Sigmoid colon (tissue), 7 donors: ENCODE data around the gene SLC16A7. TPM values are rescaled to one million over a fixed set of nuclear protein-coding genes. Genes with fewer than 3 reads are reported as not detected.

Experiments used
- DNase-seq: peaks from one replicate; pipeline ENCODE4 v3.0.0-alpha.2; 2019
- H3K27ac ChIP-seq, 4 donors: fragments of 200-600 bp; sonication (generic); one replicate each; pipeline ENCODE4 v1.5.1; 2016 to 2019; ENCODE audit warnings: mild to moderate bottlenecking in 1 of 4
- H3K27me3 ChIP-seq, 3 donors: fragments of 200-600 bp; sonication (generic); one replicate each; pipeline ENCODE4 v1.5.1; 2019; ENCODE audit warnings: mild to moderate bottlenecking in 1 of 3
- H3K36me3 ChIP-seq, 4 donors: fragments of 200-600 bp; sonication (generic); one replicate each; pipeline ENCODE4 v1.5.1; 2016 to 2019
- H3K4me1 ChIP-seq, 4 donors: fragments of 200-600 bp; sonication (generic); one replicate each; pipeline ENCODE4 v1.5.1; 2017 to 2019
- H3K4me3 ChIP-seq, 4 donors: fragments of 200-600 bp; sonication (generic); one replicate each; pipeline ENCODE4 v1.5.1; 2017 to 2019; ENCODE audit warnings: mild to moderate bottlenecking in 2 of 4, moderate library complexity in 1 of 4
- H3K9me3 ChIP-seq, 4 donors: fragments of 200-600 bp in 3 of 4; sonication (generic) in 3 of 4; one replicate each; pipeline versions ENCODE4 v1.5.1 to v1.6.1; 2013 to 2019
- CTCF ChIP-seq, 4 experiments: fragments of 450-650 bp in 3 of 4; fragments of 200-600 bp in 1 of 4; IDR thresholded peaks; one replicate each; pipeline ENCODE4 v1.5.1; 2016 to 2019; ENCODE audit warnings: antibody characterized with exemption in 4 of 4, mild to moderate bottlenecking in 3 of 4, moderate library complexity in 2 of 4
- EP300 ChIP-seq, 4 donors: sonication (generic); formaldehyde crosslinking; IDR thresholded peaks; one replicate each; pipeline ENCODE4 v1.6.1; 2017; ENCODE audit warnings: antibody characterized with exemption in 4 of 4
- POLR2A ChIP-seq, 2 donors: fragments of 450-650 bp; IDR thresholded peaks; one replicate each; pipeline ENCODE4 v1.6.1; 2016; ENCODE audit warnings: antibody characterized with exemption in 2 of 2, mild to moderate bottlenecking in 2 of 2, moderate library complexity in 2 of 2
- POLR2AphosphoS5 ChIP-seq, 4 donors: sonication (generic); formaldehyde crosslinking; IDR thresholded peaks; one replicate each; pipeline ENCODE4 v1.6.1; 2017; ENCODE audit warnings: antibody characterized with exemption in 4 of 4
- WGBS, 2 donors: extraction: QIAGEN DNeasy Blood & Tissue Kit; methylation state at CpG; one replicate each; pipeline ENCODE4 v1.1.7; 2013; 5-methylcytosine and 5-hydroxymethylcytosine counted together
- intact Hi-C: fragments of 100-400 bp; cut with DNase I; formaldehyde crosslinking; loops from one replicate; pipeline ENCODE4 v1.15.1; 2023
- polyA plus RNA-seq, 3 donors: library from polyadenylated mRNA; stranded (reverse); fragments of 200-250 nt; gene quantifications; one replicate each; pipeline ENCODE4 v1.2.3, GENCODE V29; 2013
- total RNA-seq, 4 donors: library from RNA; depleted of rRNA; stranded (reverse); fragments of >200 nt; gene quantifications; one replicate each; pipeline ENCODE4 v1.1.0, GENCODE V29; 2016
- donor health status: healthy with polysubstance abuse.
- donor health status: Bipolar disorder and iron deficiency.
- donor health status: healthy.

SLC16A7 gene
- total and polyA plus RNA-seq, 7 donors = 0.46 to 38.8 (median 27.1) TPM

- intact Hi-C loops = no loop called here
- Histone ChIP-seq H3K27ac (no peak overlapping the region), H3K4me3 (no peak overlapping the region), H3K36me3 (no peaks in the 10 kb centered on the region), H3K9me3 (peaks cover 0 to 6% (median 0%) of the 10 kb centered on the region in 4 donors), H3K4me1 (peaks cover 0 to 12% (median 5%) of the 10 kb centered on the region in 4 donors), H3K27me3 (no peaks in the 10 kb centered on the region)
- no peak for DNase-seq
- TF ChIP-seq POLR2A (IDR thresholded peaks at IDR 0.05) = no peak
- TF ChIP-seq CTCF (IDR thresholded peaks at IDR 0.05) = no peak
- no peak for TF ChIP-seq POLR2AphosphoS5 (IDR thresholded peaks at IDR 0.05)
- no peak for TF ChIP-seq EP300 (IDR thresholded peaks at IDR 0.05)
Observed at GRCh38 chr12:59646636-59647035, 50.8 kb downstream of the SLC16A7 start.

GRCh38 chr12:59649203-59649602 is 53.4 kb downstream of the SLC16A7 start:
- Histone ChIP-seq H3K27ac (no peak overlapping the region), H3K36me3 (no peaks in the 10 kb centered on the region), H3K9me3 (peaks cover 0 to 6% (median 0%) of the 10 kb centered on the region in 4 donors), H3K4me3 (no peak overlapping the region), H3K4me1 (peaks cover 0 to 13% (median 6%) of the 10 kb centered on the region in 4 donors), H3K27me3 (no peaks in the 10 kb centered on the region)
- intact Hi-C loops = no loop called here
- TF ChIP-seq CTCF (IDR thresholded peaks at IDR 0.05) = no peak
- no peak for TF ChIP-seq POLR2AphosphoS5 (IDR thresholded peaks at IDR 0.05)
- no peak for TF ChIP-seq POLR2A (IDR thresholded peaks at IDR 0.05)
- no peak for TF ChIP-seq EP300 (IDR thresholded peaks at IDR 0.05)
- 82 to 86% methylated on average over 2 of the region's 2 CpGs for WGBS, 2 donors
- DNase-seq = no peak

GRCh38 chr12:59650588-59651228 is 54.9 kb downstream of the SLC16A7 start:
- H3K9me3 ChIP-seq = peaks cover 0 to 6% (median 0%) of the 10 kb centered on the region in 4 donors
- no peaks in the 10 kb centered on the region for H3K36me3 ChIP-seq
- 18 to 60% methylated on average over 3 of the region's 3 CpGs for WGBS, 2 donors
- no peak for DNase-seq
- intact Hi-C loops = no loop called here
- TF ChIP-seq CTCF (IDR thresholded peaks at IDR 0.05) = no peak
- no peak for TF ChIP-seq POLR2AphosphoS5 (IDR thresholded peaks at IDR 0.05)
- TF ChIP-seq POLR2A (IDR thresholded peaks at IDR 0.05) = no peak
- no peak for TF ChIP-seq EP300 (IDR thresholded peaks at IDR 0.05)
- H3K27me3 ChIP-seq = no peaks in the 10 kb centered on the region
- H3K4me1 ChIP-seq = peaks cover 0 to 13% (median 6%) of the 10 kb centered on the region in 4 donors
- H3K4me3 ChIP-seq = no peak overlapping the region
- H3K27ac ChIP-seq = no peak overlapping the region

GRCh38 chr12:59651229-59651920 is 55.5 kb downstream of the SLC16A7 start:
- WGBS, 2 donors = 7 to 35% methylated on average over 1 of the region's 1 CpG
- no peak for TF ChIP-seq POLR2A (IDR thresholded peaks at IDR 0.05)
- TF ChIP-seq EP300 (IDR thresholded peaks at IDR 0.05) = no peak
- TF ChIP-seq POLR2AphosphoS5 (IDR thresholded peaks at IDR 0.05) = no peak
- TF ChIP-seq CTCF (IDR thresholded peaks at IDR 0.05) = no peak
- no peak overlapping the region for H3K4me3 ChIP-seq

More at GRCh38 chr12:59651229-59651920, 55.5 kb downstream of the SLC16A7 start:
- Histone ChIP-seq H3K36me3 (no peaks in the 10 kb centered on the region), H3K27ac (no peak overlapping the region), H3K27me3 (no peaks in the 10 kb centered on the region), H3K4me1 (peaks cover 0 to 13% (median 6%) of the 10 kb centered on the region in 4 donors), H3K9me3 (peaks cover 0 to 6% (median 0%) of the 10 kb centered on the region in 4 donors)
- no peak for DNase-seq
- intact Hi-C loops = no loop called here
